GM18505 (cell line): ENCODE data around the gene SORBS1.

Source experiments
- ATAC-seq: cut with Tn5 transposase; IDR thresholded peaks from one replicate; pipeline ENCODE4 v1.9.1; 2021; ENCODE audit not compliant: unreplicated experiment
- POLR2A ChIP-seq: IDR thresholded peaks from 4 replicates; pipeline ENCODE4 v1.6.1; 2011; ENCODE audit warnings: borderline replicate concordance; ENCODE audit not compliant: insufficient read depth, insufficient read length; ENCODE audit errors: extremely low read depth

The SORBS1 gene

GRCh38 chr10:95556994-95557767 lies 4.0 kb downstream of the SORBS1 start:
- ATAC-seq = no peak
- TF ChIP-seq POLR2A = no peak

- ATAC-seq = no peak
These were observed 7.5 kb downstream of the SORBS1 start for GRCh38 chr10:95553674-95554073.

GRCh38 chr10:95552679-95553342 lies 8.4 kb downstream of the SORBS1 start:
- TF ChIP-seq POLR2A = no peak
- ATAC-seq = no peak

More at GRCh38 chr10:95553674-95554073, 7.5 kb downstream of the SORBS1 start:
- no peak for TF ChIP-seq POLR2A

- ATAC-seq = no peak
- TF ChIP-seq POLR2A = no peak
These were observed 11.0 kb downstream of the SORBS1 start for GRCh38 chr10:95550073-95550672.

GRCh38 chr10:95547791-95548435 lies 13.3 kb downstream of the SORBS1 start:
- ATAC-seq = no peak
- no peak for TF ChIP-seq POLR2A

- no peak for ATAC-seq
- TF ChIP-seq POLR2A = no peak
These were observed 14.0 kb downstream of the SORBS1 start for GRCh38 chr10:95547197-95547596.

GRCh38 chr10:95545981-95546380 lies 15.2 kb downstream of the SORBS1 start:
- no peak for ATAC-seq
- TF ChIP-seq POLR2A = no peak

GRCh38 chr10:95544783-95545500 lies 16.2 kb downstream of the SORBS1 start:
- no peak for ATAC-seq
- TF ChIP-seq POLR2A = no peak

GRCh38 chr10:95543459-95543858 lies 17.7 kb downstream of the SORBS1 start:
- ATAC-seq = no peak
- TF ChIP-seq POLR2A = no peak

GRCh38 chr10:95542761-95543160 lies 18.4 kb downstream of the SORBS1 start:
- ATAC-seq = no peak
- no peak for TF ChIP-seq POLR2A

- no peak for TF ChIP-seq POLR2A
- no peak for ATAC-seq
These were observed 18.8 kb downstream of the SORBS1 start for GRCh38 chr10:95542330-95542729.

- ATAC-seq = no peak
- no peak for TF ChIP-seq POLR2A
These were observed 20.6 kb downstream of the SORBS1 start for GRCh38 chr10:95540514-95541052.

- no peak for ATAC-seq
- no peak for TF ChIP-seq POLR2A
These were observed 21.4 kb downstream of the SORBS1 start for GRCh38 chr10:95539560-95540284.

GRCh38 chr10:95538412-95538811 lies 22.8 kb downstream of the SORBS1 start:
- no peak for TF ChIP-seq POLR2A
- ATAC-seq = no peak
